Chondrocyte (in vitro differentiated cells): ENCODE data around the gene KRTAP10-5. TPM values are rescaled to one million over a fixed set of nuclear protein-coding genes. Genes with fewer than 3 reads are reported as not detected.
"Not testable (repeated sequence)": the region's sequence is repeated elsewhere in the genome, so short reads cannot be mapped to it uniquely, and the experiment has no call there.

Source experiments
- DNase-seq: peaks from one replicate; pipeline ENCODE4 v3.0.0; 2021; ENCODE audit warnings: mixed read lengths, low spot score
- H3K27ac Mint-ChIP-seq: one replicate; pipeline ENCODE4 v1.8.0; 2021; ENCODE audit warnings: mild to moderate bottlenecking, moderate library complexity, mixed read lengths; ENCODE audit not compliant: unreplicated experiment
- H3K27me3 Mint-ChIP-seq: 2 replicates; pipeline ENCODE4 v1.8.0; 2021; ENCODE audit warnings: low read depth, mixed read lengths
- H3K36me3 Mint-ChIP-seq: 2 replicates; pipeline ENCODE4 v1.8.0; 2021; ENCODE audit warnings: low read depth, mixed read lengths
- H3K4me1 Mint-ChIP-seq: 2 replicates; pipeline ENCODE4 v1.8.0; 2021; ENCODE audit warnings: low read depth, mild to moderate bottlenecking, mixed read lengths
- H3K4me3 Mint-ChIP-seq: one replicate; pipeline ENCODE4 v1.8.0; 2021; ENCODE audit warnings: mild to moderate bottlenecking, moderate library complexity, mixed read lengths; ENCODE audit not compliant: unreplicated experiment
- H3K9me3 Mint-ChIP-seq: 2 replicates; pipeline ENCODE4 v1.8.0; 2021; ENCODE audit warnings: low read depth, mixed read lengths
- CTCF ChIP-seq: fragments of 200-600 bp; sonication (generic); IDR thresholded peaks from 2 replicates; pipeline ENCODE4 v1.5.0; 2021; ENCODE audit warnings: antibody characterized with exemption, mild to moderate bottlenecking, moderate library complexity
- total RNA-seq: library from RNA; stranded (reverse); gene quantifications from 3 replicates; pipeline ENCODE4 v1.2.1, GENCODE V29; 2021

The KRTAP10-5 gene
- total RNA-seq, 1 donor from 2014 or later, result not detected

DNA sequence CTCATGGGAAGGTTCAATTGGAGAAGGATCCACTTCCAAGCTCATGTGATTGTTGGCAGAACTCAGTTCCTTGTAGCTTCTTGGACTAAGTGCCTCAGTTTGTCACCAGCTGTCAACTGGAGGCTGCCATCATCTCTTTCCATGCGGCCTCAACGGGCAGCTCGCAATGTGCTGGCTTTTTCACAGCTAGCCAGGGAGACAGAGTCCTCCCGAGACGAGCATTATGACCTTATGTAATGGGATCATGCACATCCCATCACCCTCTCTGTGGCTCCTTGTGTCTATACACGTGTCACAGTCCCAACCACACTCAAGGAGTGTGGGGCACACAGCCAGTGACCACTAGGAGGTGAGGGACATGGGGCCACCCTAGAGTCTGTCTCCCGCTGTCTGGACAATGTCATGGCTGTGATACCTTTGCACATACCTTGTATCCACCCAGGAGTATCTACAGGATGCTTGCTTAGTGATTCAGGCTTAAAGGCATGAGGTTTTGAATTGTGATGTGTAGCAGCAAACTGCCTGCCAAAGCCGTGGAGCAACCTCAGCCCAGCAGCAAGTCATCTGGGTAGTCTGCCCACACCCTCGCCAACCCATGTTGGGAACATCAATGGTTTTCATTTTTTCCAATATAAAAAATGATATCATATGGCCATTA, 15.8 kb upstream of the KRTAP10-5 start:
- H3K36me3 Mint-ChIP-seq, result peaks cover 3% of the 10 kb centered on the region
- H3K27ac Mint-ChIP-seq, result no peak overlapping the region
- no peak for DNase-seq

GRCh38 chr21:44595524-44595923, 15.1 kb upstream of the KRTAP10-5 start:
- H3K27me3 Mint-ChIP-seq, result peaks cover 63% of the 10 kb centered on the region
- H3K27ac Mint-ChIP-seq, result no peak overlapping the region
- no peak overlapping the region for H3K4me3 Mint-ChIP-seq
- H3K36me3 Mint-ChIP-seq, result peaks cover 3% of the 10 kb centered on the region
- peaks cover 10% of the 10 kb centered on the region for H3K9me3 Mint-ChIP-seq
- H3K4me1 Mint-ChIP-seq, result peaks cover 6% of the 10 kb centered on the region
- TF ChIP-seq CTCF, result no peak
- DNase-seq, result no peak

More for the DNA sequence above, 15.8 kb upstream of the KRTAP10-5 start:
- no peak for TF ChIP-seq CTCF
- Mint-ChIP-seq H3K4me3 (no peak overlapping the region), H3K9me3 (peaks cover 10% of the 10 kb centered on the region), H3K4me1 (peaks cover 6% of the 10 kb centered on the region), H3K27me3 (peaks cover 68% of the 10 kb centered on the region)

DNA sequence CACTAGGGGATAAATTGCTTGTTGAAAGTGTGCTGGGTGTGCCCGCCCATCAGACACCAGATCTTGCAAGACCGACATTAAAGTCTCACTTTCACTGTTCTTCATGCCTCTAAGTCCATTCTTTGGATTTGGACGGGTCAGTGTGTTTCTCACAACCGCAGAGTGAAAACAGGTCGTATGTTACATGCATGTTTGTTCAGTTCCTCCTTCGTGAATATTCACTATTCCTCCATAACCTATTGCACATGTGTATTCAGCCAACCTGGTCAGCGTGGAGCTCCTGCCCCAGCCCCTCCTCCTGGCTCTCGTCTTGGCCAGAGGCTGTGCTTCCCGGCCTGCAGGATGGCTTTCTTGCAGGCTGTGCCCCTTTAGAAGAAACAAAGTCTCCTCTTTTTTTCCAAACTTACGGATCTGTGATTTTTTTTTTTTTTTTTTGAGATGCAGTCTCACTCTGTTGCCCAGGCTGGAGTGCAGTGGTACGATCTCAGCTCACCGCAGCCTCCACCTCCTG, 14.1 kb upstream of the KRTAP10-5 start:
- Mint-ChIP-seq H3K36me3 (peaks cover 3% of the 10 kb centered on the region), H3K4me1 (peaks cover 6% of the 10 kb centered on the region), H3K4me3 (no peak overlapping the region), H3K9me3 (peaks cover 10% of the 10 kb centered on the region), H3K27me3 (peaks cover 62% of the 10 kb centered on the region), H3K27ac (no peak overlapping the region)
- no peak for TF ChIP-seq CTCF
- no peak for DNase-seq

DNA sequence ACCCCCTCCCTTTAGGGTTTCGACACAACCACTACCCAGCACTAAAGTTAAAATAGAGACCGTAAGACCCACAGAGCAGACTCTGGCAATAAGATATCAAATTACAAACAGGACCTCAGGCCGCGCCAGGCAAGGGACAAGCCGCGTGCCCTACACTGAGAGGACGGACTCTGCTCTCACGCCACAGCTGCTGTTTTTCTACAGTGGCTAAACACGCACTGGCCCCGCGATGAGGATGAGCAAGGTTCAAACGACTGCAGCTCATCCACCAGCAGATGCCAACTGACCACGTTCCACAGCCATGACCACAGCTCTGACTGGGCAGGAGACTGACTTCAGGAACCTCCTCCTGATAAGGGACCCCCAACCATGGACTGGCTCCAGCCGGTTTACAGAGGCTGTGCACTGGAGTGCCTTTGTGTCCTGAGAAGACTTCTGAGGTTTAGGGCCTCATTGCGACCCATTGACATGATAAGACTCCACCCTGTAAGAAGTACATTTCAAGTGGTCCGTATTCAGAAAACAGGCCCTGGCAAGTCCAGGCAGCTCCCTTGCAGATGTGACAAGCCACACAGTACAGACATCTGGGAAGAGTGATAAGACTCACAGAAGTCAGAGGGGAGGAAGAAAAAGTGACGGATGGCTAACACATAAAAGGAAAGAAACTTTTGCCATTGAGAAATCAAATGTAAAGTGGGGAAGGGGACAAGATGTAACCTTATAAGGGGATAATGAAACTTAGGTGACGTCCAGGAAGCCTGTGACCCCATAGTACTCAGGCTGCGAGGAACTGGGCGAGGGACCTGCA, 13.4 kb upstream of the KRTAP10-5 start:
- Mint-ChIP-seq H3K27ac (no peak overlapping the region), H3K4me1 (peaks cover 6% of the 10 kb centered on the region), H3K9me3 (peaks cover 10% of the 10 kb centered on the region), H3K4me3 (no peak overlapping the region), H3K27me3 (peaks cover 64% of the 10 kb centered on the region), H3K36me3 (peaks cover 2% of the 10 kb centered on the region)
- no peak for TF ChIP-seq CTCF
- no peak for DNase-seq

DNA sequence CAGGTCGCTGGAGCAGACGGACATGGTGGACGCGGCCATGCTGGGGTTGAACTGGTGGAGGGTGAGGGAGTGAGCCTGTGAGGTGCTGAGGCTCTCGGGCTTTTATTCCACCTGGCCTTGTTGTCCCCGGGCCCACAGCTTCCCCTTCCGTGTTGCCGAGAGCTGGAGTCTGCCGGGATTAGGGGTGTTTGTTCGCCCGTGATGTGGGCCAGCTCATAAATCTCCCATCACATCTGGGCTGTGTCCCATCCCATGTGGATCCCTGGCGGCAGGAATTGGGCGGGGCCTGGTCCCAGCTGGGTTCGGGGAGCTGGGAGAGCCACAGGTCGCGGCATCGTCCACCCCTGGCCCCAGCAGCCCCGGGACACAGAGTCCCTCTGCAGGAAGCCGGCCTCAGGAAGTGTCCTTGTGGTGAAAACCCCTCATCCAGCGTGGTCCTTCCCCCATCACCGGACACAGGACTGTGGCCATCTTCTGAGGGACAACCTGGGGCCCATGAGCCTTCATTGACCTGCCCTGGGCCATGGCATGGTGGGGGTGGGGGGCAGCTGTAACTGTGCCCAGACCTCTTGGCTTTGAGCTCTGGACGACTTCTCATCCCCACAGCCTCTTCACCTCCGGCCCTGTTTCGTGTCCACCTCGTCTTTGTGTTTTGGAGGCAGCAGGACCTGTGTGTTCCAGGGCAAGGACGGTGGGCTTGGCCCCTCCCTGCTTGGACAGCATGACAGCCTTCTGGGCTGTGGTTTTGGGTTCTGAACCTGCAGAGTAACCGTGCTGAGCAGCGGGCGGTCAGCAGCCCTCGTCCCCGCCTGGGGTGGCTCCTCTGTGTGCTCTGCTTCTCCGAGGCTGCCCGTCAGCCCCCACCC, 12.3 kb upstream of the KRTAP10-5 start, which contains the start of gene KRTAP10-6:
TSS of gene KRTAP10-6 (minus strand) at position 60 of the 866 bp plus-strand sequence. CDS start at position 39, 21 bp downstream.
- H3K36me3 Mint-ChIP-seq, result no peaks in the 10 kb centered on the region
- H3K9me3 Mint-ChIP-seq, result peaks cover 7% of the 10 kb centered on the region
- H3K27ac Mint-ChIP-seq, result no peak within 1 kb of the TSS
- peaks cover 63% of the 10 kb centered on the region for H3K27me3 Mint-ChIP-seq
- H3K4me3 Mint-ChIP-seq, result no peak within 1 kb of the TSS
- H3K4me1 Mint-ChIP-seq, result peaks cover 6% of the 10 kb centered on the region
- no peak for DNase-seq
- no peak for TF ChIP-seq CTCF

- H3K9me3 Mint-ChIP-seq, DNase-seq, H3K4me3 Mint-ChIP-seq, H3K36me3 Mint-ChIP-seq, H3K4me1 Mint-ChIP-seq, H3K27ac Mint-ChIP-seq: not testable (repeated sequence)
- peaks cover 65% of the 10 kb centered on the region for H3K27me3 Mint-ChIP-seq
These were observed 11.4 kb upstream of the KRTAP10-5 start for GRCh38 chr21:44591801-44592130.
